IMR-90 (cell line): ENCODE data around the gene AGK. TPM values are rescaled to one million over a fixed set of nuclear protein-coding genes. Genes with fewer than 3 reads are reported as not detected.

Experiments used
- ATAC-seq: fragments of 200-7000 bp; cut with Tn5 transposase; 2 replicates; pipeline ENCODE4 v1.9.1; 2020; ENCODE audit warnings: low read depth, mild to moderate bottlenecking, moderate library complexity
- BruUV-seq: library from RNA; stranded (reverse); fragments of 400-500 nt; replicated peaks from 2 replicates; lab custom pipeline; 2021; lab: Mats Ljungman, UMichigan
- CTCF ChIA-PET: fragments of 300-600 bp; formaldehyde crosslinking; extraction: SDS; loops from one replicate; lab custom pipeline; 2021; ENCODE audit warnings: antibody characterized with exemption; lab: Yijun Ruan, JAX
- POLR2A ChIA-PET: fragments of 300-600 bp; sonication (Branson Sonifier 250); formaldehyde crosslinking; loops from one replicate; lab custom pipeline; 2022; ENCODE audit warnings: antibody characterized with exemption; ENCODE audit not compliant: unreplicated experiment; lab: Charles Lee
- DNase-seq: peaks from one replicate; pipeline ENCODE4 v3.0.0; 2013
- H2AFZ ChIP-seq: replicated peaks from 2 replicates; pipeline ENCODE3; 2013; ENCODE audit warnings: low read length, mild to moderate bottlenecking; ENCODE audit not compliant: poor library complexity
- H2AK5ac ChIP-seq: 2 replicates; pipeline ENCODE4 v1.6.1; 2013; ENCODE audit warnings: low read depth, low read length, inconsistent platforms
- H2AK9ac ChIP-seq: replicated peaks from 2 replicates; pipeline ENCODE3; 2013; ENCODE audit warnings: mild to moderate bottlenecking, low read depth, low read length, moderate library complexity; ENCODE audit not compliant: poor library complexity
- H2BK120ac ChIP-seq: 2 replicates; pipeline ENCODE4 v1.6.1; 2013; ENCODE audit warnings: low read depth, low read length, inconsistent platforms
- H2BK15ac ChIP-seq: 3 replicates; pipeline ENCODE4 v1.6.1; 2013; ENCODE audit warnings: low read depth, low read length, inconsistent platforms
- H2BK20ac ChIP-seq: 2 replicates; pipeline ENCODE4 v1.6.1; 2013; ENCODE audit warnings: low read depth, mild to moderate bottlenecking, inconsistent platforms, low read length, moderate library complexity
- H2BK5ac ChIP-seq: 2 replicates; pipeline ENCODE4 v1.6.1; 2013; ENCODE audit warnings: mild to moderate bottlenecking, low read depth, low read length, inconsistent platforms; ENCODE audit not compliant: poor library complexity, severe bottlenecking
- H3K14ac ChIP-seq: replicated peaks from 2 replicates; pipeline ENCODE4 v1.6.1; 2013; ENCODE audit warnings: low read depth, low read length, inconsistent platforms
- H3K18ac ChIP-seq: 2 replicates; pipeline ENCODE4 v1.6.1; 2013; ENCODE audit warnings: low read depth, low read length, control low read depth
- H3K23ac ChIP-seq: 2 replicates; pipeline ENCODE4 v1.6.1; 2013; ENCODE audit warnings: low read depth, low read length, inconsistent platforms
- H3K27ac ChIP-seq: 2 replicates; pipeline ENCODE4 v1.5.1; 2013; ENCODE audit warnings: mild to moderate bottlenecking, control low read depth, low read length; ENCODE audit not compliant: insufficient read depth
- H3K27me3 ChIP-seq: 2 replicates; pipeline ENCODE4 v1.6.1; 2013; ENCODE audit warnings: low read length; ENCODE audit not compliant: control insufficient read depth, insufficient read depth
- H3K36me3 ChIP-seq: 2 replicates; pipeline ENCODE4 v1.6.1; 2013; ENCODE audit warnings: low read length, mixed read lengths; ENCODE audit not compliant: control insufficient read depth, insufficient read depth
- H3K4ac ChIP-seq: 2 replicates; pipeline ENCODE4 v1.6.1; 2013; ENCODE audit warnings: low read depth, low read length, inconsistent platforms
- H3K4me1 ChIP-seq: 2 replicates; pipeline ENCODE4 v1.6.1; 2013; ENCODE audit warnings: low read length, mixed read lengths; ENCODE audit not compliant: control insufficient read depth, insufficient read depth
- H3K4me2 ChIP-seq: 2 replicates; pipeline ENCODE4 v1.6.1; 2013; ENCODE audit warnings: low read depth, mild to moderate bottlenecking, control low read depth, low read length, moderate library complexity
- H3K4me3 ChIP-seq: 2 replicates; pipeline ENCODE4 v1.5.1; 2013; ENCODE audit warnings: low read depth, mild to moderate bottlenecking, control low read depth, low read length, moderate library complexity; ENCODE audit not compliant: insufficient read depth
- H3K56ac ChIP-seq: 2 replicates; pipeline ENCODE4 v1.6.1; 2013; ENCODE audit warnings: low read length, inconsistent platforms; ENCODE audit not compliant: insufficient read depth; ENCODE audit errors: extremely low read depth
- H3K79me1 ChIP-seq, 2 experiments: 2 replicates each; pipeline ENCODE4 v1.6.1; 2013; ENCODE audit warnings: low read length in 2 of 2, inconsistent platforms in 1 of 2, low read depth in 1 of 2
- H3K9ac ChIP-seq: 2 replicates; pipeline ENCODE4 v1.6.1; 2013; ENCODE audit warnings: low read depth, low read length, control low read depth
- H3K9me1 ChIP-seq: 2 replicates; pipeline ENCODE4 v1.6.1; 2013; ENCODE audit warnings: low read length, inconsistent platforms; ENCODE audit not compliant: insufficient read depth
- H3K9me3 ChIP-seq: 2 replicates; pipeline ENCODE4 v1.6.1; 2013; ENCODE audit warnings: low read length; ENCODE audit not compliant: control insufficient read depth, insufficient read depth
- H4K20me1 ChIP-seq: 2 replicates; pipeline ENCODE4 v1.6.1; 2013; ENCODE audit warnings: low read length, inconsistent platforms; ENCODE audit not compliant: insufficient read depth
- H4K5ac ChIP-seq: 2 replicates; pipeline ENCODE4 v1.6.1; 2013; ENCODE audit warnings: mild to moderate bottlenecking, low read depth, low read length, control low read depth
- H4K8ac ChIP-seq, 2 experiments: 2 replicates each; pipeline ENCODE4 v1.6.1; 2013; ENCODE audit warnings: low read depth in 2 of 2, low read length in 2 of 2, control low read depth in 1 of 2, inconsistent platforms in 1 of 2
- H4K91ac ChIP-seq: 2 replicates; pipeline ENCODE4 v1.6.1; 2013; ENCODE audit warnings: low read depth, low read length, inconsistent platforms; ENCODE audit not compliant: insufficient read depth
- BHLHE40 ChIP-seq: fragments of 150-350 bp; IDR thresholded peaks from 2 replicates; pipeline ENCODE4 v1.6.1; 2016; ENCODE audit warnings: mild to moderate bottlenecking, low read depth, low read length
- CEBPB ChIP-seq: IDR thresholded peaks from 2 replicates; pipeline ENCODE4 v1.6.1; 2012; ENCODE audit warnings: low read depth, low read length, improper control_type of control experiment
- CTCF ChIP-seq: conservative IDR thresholded peaks from 2 replicates; pipeline ENCODE4 v1.5.1; 2012; ENCODE audit warnings: mild to moderate bottlenecking, low read depth, low read length, improper control_type of control experiment
- ELK1 ChIP-seq: fragments of 150-350 bp; IDR thresholded peaks from 2 replicates; pipeline ENCODE4 v1.6.1; 2016; ENCODE audit warnings: low read depth, mild to moderate bottlenecking, low read length, moderate library complexity, borderline replicate concordance
- FOS ChIP-seq: fragments of 150-350 bp; IDR thresholded peaks from 2 replicates; pipeline ENCODE4 v1.6.1; 2016; ENCODE audit warnings: low read depth, low read length
- MAZ ChIP-seq: IDR thresholded peaks from 2 replicates; pipeline ENCODE4 v1.6.1; 2012; ENCODE audit warnings: low read depth, mild to moderate bottlenecking, low read length, improper control_type of control experiment, moderate library complexity, borderline replicate concordance
- MXI1 ChIP-seq: IDR thresholded peaks from 2 replicates; pipeline ENCODE4 v1.6.1; 2012; ENCODE audit warnings: low read depth, mild to moderate bottlenecking, low read length, moderate library complexity, borderline replicate concordance
- NFE2L2 ChIP-seq: fragments of 150-350 bp; IDR thresholded peaks from 2 replicates; pipeline ENCODE4 v1.6.1; 2016; ENCODE audit warnings: low read depth, mild to moderate bottlenecking, low read length
- POLR2A ChIP-seq: IDR thresholded peaks from 2 replicates; pipeline ENCODE4 v1.6.1; 2012; ENCODE audit warnings: mild to moderate bottlenecking, low read depth, low read length
- RAD21 ChIP-seq: IDR thresholded peaks from 2 replicates; pipeline ENCODE4 v1.6.1; 2012; ENCODE audit warnings: low read length, improper control_type of control experiment
- RCOR1 ChIP-seq: IDR thresholded peaks from 2 replicates; pipeline ENCODE4 v1.6.1; 2012; ENCODE audit warnings: mild to moderate bottlenecking, low read length, improper control_type of control experiment; ENCODE audit not compliant: insufficient replicate concordance
- RFX5 ChIP-seq: IDR thresholded peaks from 2 replicates; pipeline ENCODE4 v1.8.0; 2012; ENCODE audit warnings: low read depth, mild to moderate bottlenecking, low read length, moderate library complexity
- USF2 ChIP-seq: fragments of 150-350 bp; IDR thresholded peaks from 2 replicates; pipeline ENCODE4 v1.6.1; 2017; ENCODE audit warnings: mild to moderate bottlenecking, antibody characterized with exemption, low read length, low read depth
- WGBS, 2 experiments: methylation state at CpG; one replicate each; pipeline versions ENCODE4 v1.1.5 to v1.1.7; 2013; ENCODE audit warnings: missing lambda C conversion rate in 2 of 2; ENCODE audit not compliant: insufficient read length in 1 of 2; ENCODE audit errors: extremely low coverage in 2 of 2; 5-methylcytosine and 5-hydroxymethylcytosine counted together
- dilution Hi-C: fragments of 300-500 bp; cut with HindIII; formaldehyde crosslinking; loops from one replicate; pipeline ENCODE4 v1.14.3; 2018; ENCODE audit warnings: low sequenced_read_pairs; ENCODE audit not compliant: unreplicated experiment
- in situ Hi-C: fragments of 300-500 bp; cut with MboI; formaldehyde crosslinking; loops from 3 replicates; pipeline ENCODE4 v1.14.3; 2019; ENCODE audit warnings: low sequenced_read_pairs, inconsistent platforms, mixed read lengths
- intact Hi-C: fragments of 100-400 bp; cut with micrococcal nuclease; formaldehyde crosslinking; loops from 2 replicates; pipeline ENCODE4 v1.10.0; 2022
- polyA plus RNA-seq, 3 experiments: library from polyadenylated mRNA; depleted of rRNA; stranded (reverse); fragments of >200 nt; gene quantifications; 2 replicates each; pipeline ENCODE4 v1.2.3, GENCODE V29; 2012; ENCODE audit warnings: low replicate concordance in 1 of 3
- total RNA-seq: library from RNA; depleted of rRNA; stranded (reverse); fragments of >200 nt; gene quantifications from 2 replicates; pipeline ENCODE4 v1.2.3, GENCODE V29; 2012

The AGK gene
- total and polyA plus RNA-seq, 2 of the 4 experiments (the other 2 are of a cell fraction): 35.5 to 37.3 TPM

GRCh38 chr7:141651417-141651816 lies 100.2 kb downstream of the AGK start:
- no peaks in the 10 kb centered on the region for H3K27me3 ChIP-seq
- H3K14ac ChIP-seq: no peak overlapping the region
- no peak overlapping the region for H2AFZ ChIP-seq
- H4K20me1 ChIP-seq: no peaks in the 10 kb centered on the region
- H3K79me1 ChIP-seq: no peaks in the 10 kb centered on the region
- H3K9ac ChIP-seq: no peak overlapping the region
- no peak overlapping the region for H2BK5ac ChIP-seq
- H4K8ac ChIP-seq: no peak overlapping the region
- H2BK120ac ChIP-seq: no peak overlapping the region
- H3K4me1 ChIP-seq: no peaks in the 10 kb centered on the region
- no peak overlapping the region for H3K56ac ChIP-seq
- H4K5ac ChIP-seq: no peak overlapping the region
- no peak overlapping the region for H2AK5ac ChIP-seq
- H2BK20ac ChIP-seq: no peak overlapping the region
- no peak overlapping the region for H3K4me2 ChIP-seq
- H3K9me1 ChIP-seq: no peaks in the 10 kb centered on the region
- ChIA-PET POLR2A (no interaction called here), CTCF (interaction anchor here (2.0 kb wide), 1 partner anchor 15 kb away, joined by 16 read pairs; no protein-coding TSS in a partner anchor)
- H2BK15ac ChIP-seq: no peak overlapping the region
- ATAC-seq (no peak), DNase-seq (no peak)
- no peaks in the 10 kb centered on the region for H3K9me3 ChIP-seq
- no peak overlapping the region for H3K4ac ChIP-seq
- in situ Hi-C loops (loop anchor here (10.0 kb wide), 1 partner anchor 837 kb away; no protein-coding TSS in a partner anchor), dilution Hi-C loops (no loop called here), intact Hi-C loops (loop anchor here (5.0 to 10.0 kb wide), 3 partner anchors 86 to 979 kb away; partner anchors contain the start of genes ADCK2, SSBP1 and TMEM178B)
- no peak overlapping the region for H3K27ac ChIP-seq
- no CpG with 5 or more reads among the region's 9 CpGs for WGBS, 2 experiments
- TF ChIP-seq MAZ (no peak), POLR2A (no peak), RFX5 (no peak), FOS (no peak), BHLHE40 (no peak), USF2 (no peak), CEBPB (no peak), NFE2L2 (no peak), RAD21 (no peak), MXI1 (no peak), RCOR1 (no peak), CTCF (no peak), ELK1 (no peak)
- H3K36me3 ChIP-seq: peaks cover 12% of the 10 kb centered on the region
- no peak overlapping the region for H4K91ac ChIP-seq
- BruUV-seq: no TSS peak
- no peak overlapping the region for H3K23ac ChIP-seq
- no peak overlapping the region for H3K18ac ChIP-seq
- H2AK9ac ChIP-seq: peak overlapping the region; percentile 29
- H3K4me3 ChIP-seq: no peak overlapping the region
